Bone marrow (tissue), 2 donors: Measurements from ENCODE around the gene CYP17A1.
"Not testable (repeated sequence)": the region's sequence is repeated elsewhere in the genome, so short reads cannot be mapped to it uniquely, and the experiment has no call there.

ENCODE experiments used
- DNase-seq, 2 donors: peaks; one replicate each; lab custom pipeline; 2025; lab: John Stamatoyannopoulos, UW

The CYP17A1 gene

GRCh38 chr10:102837230-102837721 lies at the start of gene CYP17A1:
TSS of gene CYP17A1 (minus strand) at chr10:102837413. CDS start at chr10:102837361, 52 bp downstream.
- DNase-seq = no peak

- no peak for DNase-seq
These were observed 43.0 kb upstream of the CYP17A1 start for GRCh38 chr10:102880256-102880655.

GRCh38 chr10:102878629-102879028 lies 41.4 kb upstream of the CYP17A1 start:
- no peak for DNase-seq

GRCh38 chr10:102876747-102877153 lies 39.5 kb upstream of the CYP17A1 start:
- DNase-seq = no peak

- DNase-seq = no peak
These were observed 35.0 kb upstream of the CYP17A1 start for GRCh38 chr10:102872163-102872562.

GRCh38 chr10:102870221-102870620 lies 33.0 kb upstream of the CYP17A1 start:
- DNase-seq = no peak

GRCh38 chr10:102869258-102870198 lies 32.3 kb upstream of the CYP17A1 start, which contains the start of gene AS3MT:
TSS of gene AS3MT (plus strand) at chr10:102869470. CDS start at chr10:102869593, 123 bp downstream.
- no peak for DNase-seq

- DNase-seq = no peak
These were observed 31.7 kb upstream of the CYP17A1 start for GRCh38 chr10:102868911-102869257.

- no peak for DNase-seq
These were observed 28.4 kb upstream of the CYP17A1 start for GRCh38 chr10:102865620-102866019.

GRCh38 chr10:102863660-102864059 lies 26.4 kb upstream of the CYP17A1 start:
- DNase-seq = no peak

GRCh38 chr10:102859911-102860310 lies 22.7 kb upstream of the CYP17A1 start:
- DNase-seq = no peak

GRCh38 chr10:102856758-102857424 lies 19.7 kb upstream of the CYP17A1 start:
- DNase-seq = no peak

GRCh38 chr10:102855731-102856436 lies 18.7 kb upstream of the CYP17A1 start:
- not testable (repeated sequence) for DNase-seq

- not testable (repeated sequence) for DNase-seq
These were observed 16.0 kb upstream of the CYP17A1 start for GRCh38 chr10:102853237-102853636.

- no peak for DNase-seq
These were observed 12.9 kb upstream of the CYP17A1 start for GRCh38 chr10:102850025-102850518.

GRCh38 chr10:102845352-102845902 lies 8.2 kb upstream of the CYP17A1 start:
- DNase-seq = no peak

- DNase-seq = not testable (repeated sequence)
These were observed 7.1 kb upstream of the CYP17A1 start for GRCh38 chr10:102844190-102844776.

GRCh38 chr10:102843139-102843538 lies 5.9 kb upstream of the CYP17A1 start:
- DNase-seq = not testable (repeated sequence)

- DNase-seq = no peak
These were observed 4.7 kb upstream of the CYP17A1 start for GRCh38 chr10:102841827-102842345.

- DNase-seq = not testable (repeated sequence)
These were observed 1.2 kb upstream of the CYP17A1 start for GRCh38 chr10:102838276-102838927.
